Measurements from ENCODE around the gene SHPK. TPM values are rescaled to one million over a fixed set of nuclear protein-coding genes. Genes with fewer than 3 reads are reported as not detected.

Gene SHPK
- total and polyA plus RNA-seq, 9 of the 15 experiments (the other 6 are each of a cell fraction or from before 2014, with no cell fraction given), result 2.5 to 16.3 (median 11.8) TPM

DNA sequence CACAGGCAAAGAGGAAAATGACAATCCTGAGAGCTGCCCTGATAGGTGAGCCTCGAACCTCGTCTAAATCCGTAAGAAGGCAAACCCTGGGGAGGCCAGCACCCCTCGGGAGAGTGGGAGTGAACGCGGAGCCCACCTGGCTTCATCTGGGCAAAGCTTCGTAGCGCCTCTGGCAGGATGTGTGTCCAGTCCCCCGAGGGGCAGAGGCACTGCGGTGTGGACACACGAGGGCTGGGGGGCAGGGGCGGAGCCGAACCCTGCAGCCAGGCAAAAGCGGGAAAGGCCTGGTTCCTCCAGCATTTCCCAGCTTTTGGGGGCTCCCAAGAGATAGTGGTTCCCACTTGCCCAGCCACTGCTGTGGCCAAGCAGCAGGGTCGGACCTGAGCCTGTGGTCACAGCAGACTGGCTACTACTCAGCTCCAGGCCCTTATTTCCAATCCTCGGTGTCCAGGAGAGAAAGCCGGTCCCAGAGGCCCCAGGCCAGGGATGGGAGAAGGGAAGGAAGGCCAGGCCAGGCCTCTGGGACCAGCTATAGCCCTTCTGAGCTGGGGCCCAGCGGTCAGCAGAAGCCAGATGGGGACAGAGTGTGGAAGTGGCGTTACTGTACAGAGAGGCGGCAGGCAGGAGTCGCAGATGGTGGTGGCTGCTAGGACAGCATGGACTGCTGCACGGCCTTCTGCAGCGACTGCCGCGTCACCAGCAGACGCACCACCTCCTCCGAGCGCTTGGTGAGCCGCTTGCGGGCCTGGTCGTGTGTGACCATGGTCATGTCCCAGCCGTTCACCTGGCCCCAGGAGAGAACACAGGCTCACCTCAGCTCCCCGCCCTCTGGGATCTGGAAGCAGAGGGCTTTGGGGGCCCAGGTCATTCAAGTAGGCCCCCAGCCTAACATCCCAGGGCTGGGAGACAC lies 27.3 kb upstream of the SHPK start:
- H4K20me1 ChIP-seq (replicated peaks; ENCODE audit: control insufficient read depth, insufficient read depth, low read length), result 0 out of 2 replicates have a peak, but pooled peaks cover 16% of the 10 kb centered on the region
- CTCF ChIA-PET (ENCODE audit: low intra/inter-chr PET ratio), result no interaction called here
- no peaks in the 10 kb centered on the region for H3K36me3 ChIP-seq (ENCODE audit: control insufficient read depth, insufficient read depth, low read length)
- no peaks in the 10 kb centered on the region for H3K9me3 ChIP-seq (replicated peaks; ENCODE audit: control insufficient read depth, insufficient read depth, low read depth, low read length)
- no peak for DNase-seq (ENCODE audit: extremely low read depth in 1 of 4, low spot score in 3 of 4)
- POLR2A ChIA-PET, result no interaction called here
- TF ChIP-seq KAT2B (IDR thresholded peaks at IDR 0.05; ENCODE audit: low read depth, low read length), result no peak
- no peak overlapping the region for H3K27ac ChIP-seq (ENCODE audit: extremely low read depth, low read depth, low read length)
- 0 out of 3 replicates have a peak, but pooled peaks cover 2% of the 10 kb centered on the region for H3K79me2 ChIP-seq (ENCODE audit: control insufficient read depth, insufficient read depth, low read length)
- H3K4me1 ChIP-seq (replicated peaks in 1 of 2; ENCODE audit: control insufficient read depth in 2 of 2, insufficient read depth in 2 of 2, low read length in 2 of 2), result peaks cover 6 to 54% of the 10 kb centered on the region in 2 experiments; a peak in 4 of 5 replicates
- H3K4me2 ChIP-seq (ENCODE audit: insufficient read depth, low read length), result no peak overlapping the region
- no peak overlapping the region for H3K4me3 ChIP-seq
- H3K9me1 ChIP-seq (ENCODE audit: control insufficient read depth, insufficient read depth, low read length), result peaks cover 6% of the 10 kb centered on the region
- BruUV-seq (replicated peaks), result no TSS peak
- no peak for FAIRE-seq
- H3K27me3 ChIP-seq (ENCODE audit: control insufficient read depth in 2 of 2, insufficient read depth in 2 of 2, low read length in 2 of 2), result no peaks in the 10 kb centered on the region
- no peak for ATAC-seq
- peak overlapping the region in 1 of 2 experiments; percentile 5; a peak in 1 of 4 replicates for H3K9ac ChIP-seq (ENCODE audit: insufficient read depth in 1 of 2, low read depth in 2 of 2, low read length in 2 of 2)
- intact Hi-C loops (cut with micrococcal nuclease), result no loop called here
- 79% methylated on average over 15 of the region's 33 CpGs for WGBS (ENCODE audit: insufficient coverage, low coverage, missing lambda C conversion rate)
- H2AFZ ChIP-seq (ENCODE audit: low read depth, low read length), result no peak overlapping the region
- in situ Hi-C loops (cut with MboI), result no loop called here

DNA sequence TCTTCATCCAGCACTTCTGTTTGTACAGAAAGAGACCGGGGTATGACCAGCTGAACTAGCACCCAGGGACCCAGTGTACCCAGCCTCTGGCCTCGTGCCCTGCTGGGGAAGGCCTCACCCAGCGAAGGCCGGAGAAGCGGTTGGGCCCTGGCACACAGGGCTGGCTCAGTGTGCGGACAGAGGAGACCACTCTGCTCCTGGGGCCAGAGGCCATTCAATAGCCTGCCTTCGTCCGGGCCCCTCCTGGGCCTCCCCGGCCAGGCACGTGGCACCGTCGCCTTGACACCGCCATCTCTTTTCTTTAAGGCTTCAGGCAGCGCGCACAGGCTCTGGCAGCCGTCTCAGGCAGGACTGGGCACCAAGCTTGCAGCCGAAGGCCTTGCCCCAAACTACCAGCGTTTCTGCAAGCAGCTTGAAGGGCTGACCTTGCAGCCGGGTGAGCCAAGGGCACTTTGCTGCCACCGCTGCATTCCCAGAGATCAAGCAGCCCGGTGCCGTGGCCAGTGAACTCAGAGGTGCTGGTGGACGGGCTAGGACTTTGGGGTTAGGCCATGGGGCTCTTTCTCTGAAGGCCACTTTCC lies 24.4 kb upstream of the SHPK start:
- TF ChIP-seq MAFF (IDR thresholded peaks at IDR 0.05; ENCODE audit: low read length) (no peak), ZNF146 (CRISPR knock-in tag; IDR thresholded peaks at IDR 0.05; ENCODE audit: unreplicated experiment) (no peak), L3MBTL2 (IDR thresholded peaks at IDR 0.05) (no peak), BCL6 (CRISPR knock-in tag; IDR thresholded peaks at IDR 0.05) (no peak), POLR2G (IDR thresholded peaks at IDR 0.05; ENCODE audit: low read depth, low read length) (peak; percentile 33; the same call in 1 of the 2 replicates), CC2D1A (IDR thresholded peaks at IDR 0.05) (no peak), HNRNPUL1 (IDR thresholded peaks at IDR 0.05; ENCODE audit: low read length) (no peak)
- Histone ChIP-seq H3K9ac (ENCODE audit: insufficient read depth in 1 of 2, low read depth in 2 of 2, low read length in 2 of 2) (peak overlapping the region in 1 of 2 experiments; percentile 26; a peak in 1 of 4 replicates), H2AFZ (ENCODE audit: low read depth, low read length) (no peak overlapping the region), H3K9me3 (replicated peaks; ENCODE audit: control insufficient read depth, insufficient read depth, low read depth, low read length) (no peaks in the 10 kb centered on the region), H3K4me2 (ENCODE audit: insufficient read depth, low read length) (no peak overlapping the region), H3K4me3 (no peak overlapping the region), H3K79me2 (ENCODE audit: control insufficient read depth, insufficient read depth, low read length) (no peaks in the 10 kb centered on the region), H3K27me3 (ENCODE audit: control insufficient read depth in 2 of 2, insufficient read depth in 2 of 2, low read length in 2 of 2) (no peaks in the 10 kb centered on the region), H3K4me1 (replicated peaks in 1 of 2; ENCODE audit: control insufficient read depth in 2 of 2, insufficient read depth in 2 of 2, low read length in 2 of 2) (peaks cover 0 to 42% of the 10 kb centered on the region in 2 experiments; a peak in 2 of 5 replicates), H3K27ac (ENCODE audit: extremely low read depth, low read depth, low read length) (no peak overlapping the region), H3K9me1 (ENCODE audit: control insufficient read depth, insufficient read depth, low read length) (no peaks in the 10 kb centered on the region), H4K20me1 (replicated peaks; ENCODE audit: control insufficient read depth, insufficient read depth, low read length) (no peaks in the 10 kb centered on the region), H3K36me3 (ENCODE audit: control insufficient read depth, insufficient read depth, low read length) (no peaks in the 10 kb centered on the region)
- ATAC-seq (no peak), DNase-seq (ENCODE audit: extremely low read depth in 1 of 4, low spot score in 3 of 4) (no peak), FAIRE-seq (no peak)
- ChIA-PET CTCF (ENCODE audit: low intra/inter-chr PET ratio) (no interaction called here), POLR2A (interaction anchor here (0.6 to 1.1 kb wide), 2 partner anchors 24 to 109 kb away, joined by 3 to 5 read pairs; partner anchors contain the start of genes CTNS and SHPK)
- BruUV-seq (replicated peaks), result no TSS peak
- 86% methylated on average over 21 of the region's 23 CpGs for WGBS (ENCODE audit: insufficient coverage, low coverage, missing lambda C conversion rate)
- intact Hi-C loops (cut with micrococcal nuclease) (no loop called here), in situ Hi-C loops (cut with MboI) (no loop called here)

All from K562 (cell line).